ENCODE data around the gene FCHSD2.

Gene FCHSD2

DNA sequence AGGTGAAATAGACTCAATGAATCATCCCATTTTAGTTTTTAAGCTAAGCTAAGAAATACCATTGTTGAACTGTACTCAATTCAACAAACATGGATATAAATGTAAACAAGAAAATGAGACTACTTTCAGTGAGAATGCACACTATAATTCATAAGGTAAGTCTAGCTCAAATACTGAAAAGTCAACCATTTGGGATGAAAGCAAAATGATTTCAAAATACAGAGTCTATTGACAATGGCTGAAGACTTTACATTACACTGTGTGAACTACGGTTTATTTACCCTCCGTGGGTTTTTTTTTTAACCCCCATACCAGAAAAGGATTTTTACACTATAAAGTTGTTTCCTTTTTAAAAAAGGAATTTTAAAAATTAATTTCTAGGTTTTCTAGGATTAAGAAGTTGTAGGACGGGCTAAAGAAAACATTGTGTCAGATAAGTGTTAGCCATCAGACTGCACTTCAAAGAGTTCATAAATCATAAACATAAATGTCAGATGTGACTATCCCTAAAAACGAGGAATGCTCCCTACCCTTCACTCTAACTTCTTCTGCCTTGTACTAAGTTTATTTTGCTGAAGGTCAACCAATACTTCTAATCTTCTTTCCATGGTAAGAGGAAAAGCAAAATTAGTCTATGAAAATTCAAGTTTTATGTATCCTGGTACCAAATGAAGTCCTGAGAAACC lies 83.0 kb downstream of the FCHSD2 start:
- no peak for DNase-seq (ENCODE audit: low read depth)
- TF ChIP-seq, protein P1, sequence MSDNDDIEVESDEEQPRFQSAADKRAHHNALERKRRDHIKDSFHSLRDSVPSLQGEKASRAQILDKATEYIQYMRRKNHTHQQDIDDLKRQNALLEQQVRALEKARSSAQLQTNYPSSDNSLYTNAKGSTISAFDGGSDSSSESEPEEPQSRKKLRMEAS (IDR thresholded peaks at IDR 0.05; ENCODE audit: low read depth, low read length) = no peak
- TF ChIP-seq, protein P2, sequence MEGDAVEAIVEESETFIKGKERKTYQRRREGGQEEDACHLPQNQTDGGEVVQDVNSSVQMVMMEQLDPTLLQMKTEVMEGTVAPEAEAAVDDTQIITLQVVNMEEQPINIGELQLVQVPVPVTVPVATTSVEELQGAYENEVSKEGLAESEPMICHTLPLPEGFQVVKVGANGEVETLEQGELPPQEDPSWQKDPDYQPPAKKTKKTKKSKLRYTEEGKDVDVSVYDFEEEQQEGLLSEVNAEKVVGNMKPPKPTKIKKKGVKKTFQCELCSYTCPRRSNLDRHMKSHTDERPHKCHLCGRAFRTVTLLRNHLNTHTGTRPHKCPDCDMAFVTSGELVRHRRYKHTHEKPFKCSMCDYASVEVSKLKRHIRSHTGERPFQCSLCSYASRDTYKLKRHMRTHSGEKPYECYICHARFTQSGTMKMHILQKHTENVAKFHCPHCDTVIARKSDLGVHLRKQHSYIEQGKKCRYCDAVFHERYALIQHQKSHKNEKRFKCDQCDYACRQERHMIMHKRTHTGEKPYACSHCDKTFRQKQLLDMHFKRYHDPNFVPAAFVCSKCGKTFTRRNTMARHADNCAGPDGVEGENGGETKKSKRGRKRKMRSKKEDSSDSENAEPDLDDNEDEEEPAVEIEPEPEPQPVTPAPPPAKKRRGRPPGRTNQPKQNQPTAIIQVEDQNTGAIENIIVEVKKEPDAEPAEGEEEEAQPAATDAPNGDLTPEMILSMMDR (IDR thresholded peaks at IDR 0.05; ENCODE audit: low read depth, low read length) = no peak
- TF ChIP-seq POLR2A (IDR thresholded peaks at IDR 0.05; ENCODE audit: extremely low read depth, insufficient read length) = no peak
- no peak for TF ChIP-seq MYC (IDR thresholded peaks at IDR 0.05; ENCODE audit: low read depth, low read length)
- no peak overlapping the region for H3K4me3 ChIP-seq (ENCODE audit: low read depth, low read length)

DNA sequence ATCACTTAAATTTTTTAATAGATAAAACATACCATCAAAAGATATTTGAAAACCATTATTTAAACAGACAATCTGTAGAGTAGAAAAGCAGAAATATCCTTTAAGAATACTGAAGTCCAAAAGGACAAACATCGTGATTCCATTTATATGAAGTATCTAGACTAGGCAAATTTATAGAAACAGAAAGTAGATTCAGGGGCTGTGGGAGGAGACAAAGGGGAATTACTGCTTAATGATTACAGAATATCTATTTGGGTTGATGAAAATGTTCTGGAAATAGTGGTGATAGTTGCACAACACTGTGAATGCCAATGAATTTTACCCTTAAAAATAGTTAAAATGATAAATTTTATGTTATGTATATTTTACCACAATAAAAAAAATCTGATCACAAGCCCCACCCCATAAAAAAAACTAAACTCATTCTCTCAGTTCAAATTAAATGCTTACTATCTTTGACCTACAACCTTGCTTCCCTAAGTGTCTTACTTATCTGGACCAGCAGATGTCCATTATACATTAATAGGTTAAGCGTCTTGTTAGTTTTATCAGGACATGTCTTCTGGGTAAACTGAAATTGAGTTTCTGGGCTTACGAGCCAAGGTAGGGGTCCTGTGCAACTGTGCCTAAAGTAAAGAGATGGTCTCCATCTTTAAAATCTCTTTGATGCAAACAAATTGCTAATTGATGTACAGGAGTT lies 86.3 kb downstream of the FCHSD2 start:
- TF ChIP-seq POLR2A (IDR thresholded peaks at IDR 0.05; ENCODE audit: extremely low read depth, insufficient read length) (no peak), MYC (IDR thresholded peaks at IDR 0.05; ENCODE audit: low read depth, low read length) (no peak)
- TF ChIP-seq, protein P2 (IDR thresholded peaks at IDR 0.05; ENCODE audit: low read depth, low read length) = no peak
- TF ChIP-seq, protein P1 (IDR thresholded peaks at IDR 0.05; ENCODE audit: low read depth, low read length) = no peak
- H3K4me3 ChIP-seq (ENCODE audit: low read depth, low read length) = no peak overlapping the region
- no peak for DNase-seq (ENCODE audit: low read depth)

DNA sequence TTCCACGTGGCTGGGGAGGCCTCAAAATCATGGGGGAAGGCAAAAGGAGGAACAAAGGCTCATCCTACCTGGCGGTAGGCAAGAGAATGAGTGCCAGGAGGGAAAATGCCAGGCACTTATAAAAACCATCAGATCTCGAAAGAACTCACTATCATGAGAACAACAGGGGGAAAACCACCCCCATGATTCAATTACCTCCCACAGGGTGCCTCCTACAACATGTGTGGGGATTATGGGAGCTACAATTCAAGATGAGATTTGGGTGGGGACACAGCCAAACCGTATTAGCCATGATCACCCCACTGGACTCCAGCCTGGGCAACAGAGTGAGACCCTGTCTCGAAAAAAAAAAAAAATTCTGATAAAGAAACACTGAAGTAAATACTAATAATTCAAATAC lies 87.1 kb downstream of the FCHSD2 start:
- no peak for DNase-seq (ENCODE audit: low read depth)
- TF ChIP-seq MYC (IDR thresholded peaks at IDR 0.05; ENCODE audit: low read depth, low read length) (no peak), POLR2A (IDR thresholded peaks at IDR 0.05; ENCODE audit: extremely low read depth, insufficient read length) (no peak)
- TF ChIP-seq, protein P2 (IDR thresholded peaks at IDR 0.05; ENCODE audit: low read depth, low read length) = no peak
- TF ChIP-seq, protein P1 (IDR thresholded peaks at IDR 0.05; ENCODE audit: low read depth, low read length) = no peak
- H3K4me3 ChIP-seq (ENCODE audit: low read depth, low read length) = no peak overlapping the region

DNA sequence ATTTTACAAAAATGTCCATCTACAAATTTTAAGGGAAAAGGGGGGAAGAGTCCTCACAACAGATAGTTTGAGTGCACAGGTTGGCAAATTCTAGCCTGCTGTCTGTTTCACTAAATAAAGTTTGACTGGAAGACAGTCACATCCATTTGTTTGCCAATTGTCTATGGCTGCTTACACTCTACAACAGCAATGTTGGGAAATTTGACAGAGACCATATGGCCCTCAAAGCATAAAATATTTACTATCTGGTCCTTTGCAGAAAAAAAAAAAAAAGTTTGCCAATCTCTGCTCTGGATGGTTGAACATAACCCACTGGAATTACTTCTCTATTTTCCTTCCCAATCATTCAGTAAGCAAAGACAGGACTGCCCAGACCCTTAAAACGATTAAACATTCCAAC lies 88.2 kb downstream of the FCHSD2 start:
- no peak overlapping the region for H3K4me3 ChIP-seq (ENCODE audit: low read depth, low read length)
- TF ChIP-seq MYC (IDR thresholded peaks at IDR 0.05; ENCODE audit: low read depth, low read length) (no peak), POLR2A (IDR thresholded peaks at IDR 0.05; ENCODE audit: extremely low read depth, insufficient read length) (no peak)
- TF ChIP-seq, protein P2 (IDR thresholded peaks at IDR 0.05; ENCODE audit: low read depth, low read length) = no peak
- TF ChIP-seq, protein P1 (IDR thresholded peaks at IDR 0.05; ENCODE audit: low read depth, low read length) = no peak
- no peak for DNase-seq (ENCODE audit: low read depth)

DNA sequence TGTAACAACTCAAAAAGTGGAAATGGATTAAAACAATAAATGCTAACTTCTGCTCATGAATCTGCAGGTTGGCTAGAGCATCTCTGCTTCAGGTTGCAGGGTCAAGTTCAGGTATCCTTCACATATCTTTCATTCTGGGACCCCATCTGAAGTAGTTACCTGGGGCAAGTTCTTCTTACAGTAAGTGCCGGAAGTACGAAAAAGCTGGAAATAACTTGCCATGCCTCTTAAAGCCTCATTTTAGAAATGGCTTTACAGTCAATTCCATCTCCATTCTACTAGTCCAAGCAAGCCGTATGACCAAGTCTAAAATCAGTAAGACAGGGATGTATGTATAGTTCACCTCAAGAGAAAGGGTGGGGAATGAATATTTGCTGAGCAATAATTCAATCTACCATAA lies 93.7 kb downstream of the FCHSD2 start:
- DNase-seq (ENCODE audit: low read depth) = no peak
- no peak for TF ChIP-seq POLR2A (IDR thresholded peaks at IDR 0.05; ENCODE audit: extremely low read depth, insufficient read length)
- no peak for TF ChIP-seq MYC (IDR thresholded peaks at IDR 0.05; ENCODE audit: low read depth, low read length)
- TF ChIP-seq, protein P2 (IDR thresholded peaks at IDR 0.05; ENCODE audit: low read depth, low read length) = no peak
- TF ChIP-seq, protein P1 (IDR thresholded peaks at IDR 0.05; ENCODE audit: low read depth, low read length) = no peak
- H3K4me3 ChIP-seq (ENCODE audit: low read depth, low read length) = no peak overlapping the region

Measured in NB4 (cell line).